Activated CD4-positive, CD25-positive, alpha-beta regulatory T cell treated with anti-CD3 and anti-CD28 coated beads, Interleukin-2, amount 50 U/mL, for 72 hours (primary cell): ENCODE measurements around the gene MEX3C.

Experiments
- DNase-seq: peaks from one replicate; pipeline ENCODE4 v3.0.0; 2021

The MEX3C gene

GRCh38 chr18:51151568-51152511 lies 45.6 kb downstream of the MEX3C start:
- DNase-seq: peak; percentile 52

- DNase-seq: no peak
These were observed 46.3 kb downstream of the MEX3C start for GRCh38 chr18:51151185-51151567.

- no peak for DNase-seq
These were observed 47.3 kb downstream of the MEX3C start for GRCh38 chr18:51150113-51150700.

- no peak for DNase-seq
These were observed 47.8 kb downstream of the MEX3C start for GRCh38 chr18:51149670-51150069.

GRCh38 chr18:51146909-51147308 lies 50.6 kb downstream of the MEX3C start:
- DNase-seq: no peak

- DNase-seq: no peak
These were observed 58.5 kb downstream of the MEX3C start for GRCh38 chr18:51138936-51139335.

- no peak for DNase-seq
These were observed 59.6 kb downstream of the MEX3C start for GRCh38 chr18:51137891-51138290.

- DNase-seq: no peak
These were observed 60.3 kb downstream of the MEX3C start for GRCh38 chr18:51137026-51137729.

GRCh38 chr18:51135795-51136194 lies 61.7 kb downstream of the MEX3C start:
- no peak for DNase-seq

- no peak for DNase-seq
These were observed 62.1 kb downstream of the MEX3C start for GRCh38 chr18:51135364-51135763.

- no peak for DNase-seq
These were observed 62.8 kb downstream of the MEX3C start for GRCh38 chr18:51134721-51135120.

GRCh38 chr18:51133580-51134160 lies 63.8 kb downstream of the MEX3C start:
- DNase-seq: no peak

- no peak for DNase-seq
These were observed 65.1 kb downstream of the MEX3C start for GRCh38 chr18:51132256-51132935.

GRCh38 chr18:51128533-51128932 lies 68.9 kb downstream of the MEX3C start:
- DNase-seq: no peak

GRCh38 chr18:51127664-51128063 lies 69.8 kb downstream of the MEX3C start:
- no peak for DNase-seq

- DNase-seq: no peak
These were observed 71.5 kb downstream of the MEX3C start for GRCh38 chr18:51125976-51126375.
